HG02884 (cell line): ENCODE results near the gene CROCC2.

Source experiments
- ATAC-seq: cut with Tn5 transposase; IDR thresholded peaks from one replicate; pipeline ENCODE4 v1.9.1; 2021; ENCODE audit warnings: mild to moderate bottlenecking, moderate library complexity; ENCODE audit not compliant: unreplicated experiment

The CROCC2 gene

DNA sequence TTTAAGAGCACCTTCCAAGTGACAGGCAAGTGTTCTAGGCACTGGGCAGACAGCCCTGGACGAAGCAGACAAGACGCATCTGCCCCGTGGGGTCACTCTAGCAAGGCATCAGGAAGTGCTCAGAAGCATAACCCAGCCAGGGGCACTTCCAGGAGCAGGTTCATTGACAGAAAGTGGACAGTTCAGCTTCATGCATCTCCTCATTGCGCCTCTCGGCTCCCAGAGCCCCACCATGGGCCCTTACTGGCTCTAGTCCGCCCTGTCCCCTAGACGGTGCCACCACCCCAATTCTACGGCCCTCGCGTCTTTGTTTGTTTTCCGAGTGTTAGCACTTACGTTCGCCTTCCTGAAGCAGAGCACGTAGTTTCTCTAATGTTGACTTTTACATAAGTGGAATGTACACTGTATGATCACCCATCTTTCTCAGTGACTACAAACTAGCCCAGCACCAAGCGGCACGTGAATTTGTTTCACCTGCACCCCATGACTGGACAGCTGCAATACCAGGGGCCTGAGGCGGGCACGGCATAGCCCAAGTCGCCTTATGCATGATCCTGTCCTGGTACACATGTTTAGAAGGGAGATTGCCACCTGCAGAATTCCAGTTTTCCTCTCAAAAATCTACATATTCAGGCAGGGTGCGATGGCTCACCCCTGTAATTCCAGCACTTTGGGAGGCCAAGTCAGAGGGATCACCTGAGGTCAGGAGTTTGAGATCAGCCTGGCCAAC lies 125.5 kb downstream of the CROCC2 start:
- no peak for ATAC-seq

DNA sequence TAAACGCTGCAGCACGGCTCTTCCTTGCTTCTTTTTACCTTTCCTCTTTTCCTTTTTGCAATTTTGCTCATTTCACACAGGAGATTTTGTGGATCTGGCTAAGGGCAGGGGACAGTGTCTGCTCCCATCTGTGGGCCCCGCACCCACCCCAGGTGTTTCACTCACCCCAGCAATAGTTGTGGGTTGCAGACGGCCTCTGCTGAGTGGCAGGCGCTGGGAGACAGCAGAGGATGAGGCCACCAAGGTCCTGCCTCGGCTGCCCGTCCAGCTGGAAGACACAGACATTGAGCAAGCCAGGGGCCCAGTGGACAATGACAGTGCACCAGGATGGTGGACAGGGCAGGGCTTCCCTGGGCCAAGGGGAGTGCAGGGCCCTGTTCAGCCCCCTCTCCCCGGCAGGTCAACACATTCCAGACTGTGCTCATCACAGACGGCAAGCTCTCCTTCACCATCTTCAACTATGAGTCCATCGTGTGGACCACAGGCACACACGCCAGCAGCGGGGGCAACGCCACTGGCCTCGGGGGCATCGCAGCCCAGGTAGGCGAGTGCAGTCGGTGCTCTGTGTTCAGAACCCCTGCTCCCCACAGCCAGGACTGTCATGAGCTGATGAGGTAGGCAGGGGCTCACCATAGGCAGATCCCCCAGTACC lies 127.3 kb downstream of the CROCC2 start:
- no peak for ATAC-seq

DNA sequence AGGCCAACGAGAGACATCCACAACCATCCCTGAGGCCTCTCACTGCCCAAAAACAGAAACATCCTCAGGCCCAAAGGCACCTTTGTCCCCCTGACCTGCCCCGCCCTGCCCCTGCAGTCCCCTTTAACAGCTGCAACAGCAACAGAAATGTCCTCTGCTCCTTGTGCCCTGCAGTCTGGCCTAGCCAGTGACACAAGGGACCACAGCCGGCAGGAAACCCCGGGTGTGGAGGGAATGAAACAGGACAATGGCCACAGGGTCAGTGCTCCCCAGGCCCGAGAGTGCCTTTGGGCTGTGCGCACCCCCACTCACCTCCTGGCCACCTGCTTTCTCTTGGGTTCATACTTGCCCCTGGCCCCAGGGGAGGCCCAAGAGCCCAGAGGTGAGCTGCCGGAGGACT lies 127.9 kb downstream of the CROCC2 start:
- ATAC-seq, result no peak

DNA sequence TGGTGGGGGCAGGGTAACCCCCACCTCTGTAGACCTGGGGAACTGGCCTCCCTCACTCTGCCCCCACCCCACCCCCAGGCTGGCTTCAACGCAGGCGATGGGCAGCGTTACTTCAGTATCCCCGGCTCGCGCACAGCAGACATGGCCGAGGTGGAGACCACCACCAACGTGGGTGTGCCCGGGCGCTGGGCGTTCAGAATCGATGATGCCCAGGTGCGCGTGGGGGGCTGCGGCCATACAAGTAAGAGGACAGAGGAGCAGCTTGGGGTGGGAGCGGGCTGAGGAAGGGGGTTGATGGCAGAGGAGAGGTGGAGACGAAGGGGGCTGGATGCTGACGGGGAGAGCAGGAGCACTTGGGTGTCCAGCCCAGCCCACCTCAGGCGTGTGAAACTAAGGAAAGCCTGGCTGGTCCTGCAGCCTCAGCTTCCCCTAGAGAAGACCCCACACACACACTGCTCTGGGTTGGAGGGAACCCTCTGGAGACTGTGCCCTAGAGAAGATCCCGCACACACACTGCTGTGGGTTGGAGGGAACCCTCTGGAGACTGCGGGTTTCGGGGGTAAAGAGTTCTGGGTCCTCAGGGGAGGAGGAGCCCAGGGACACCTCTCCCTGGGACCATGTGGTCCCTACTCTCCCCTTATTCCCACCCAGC lies 128.5 kb downstream of the CROCC2 start:
- ATAC-seq, result no peak

DNA sequence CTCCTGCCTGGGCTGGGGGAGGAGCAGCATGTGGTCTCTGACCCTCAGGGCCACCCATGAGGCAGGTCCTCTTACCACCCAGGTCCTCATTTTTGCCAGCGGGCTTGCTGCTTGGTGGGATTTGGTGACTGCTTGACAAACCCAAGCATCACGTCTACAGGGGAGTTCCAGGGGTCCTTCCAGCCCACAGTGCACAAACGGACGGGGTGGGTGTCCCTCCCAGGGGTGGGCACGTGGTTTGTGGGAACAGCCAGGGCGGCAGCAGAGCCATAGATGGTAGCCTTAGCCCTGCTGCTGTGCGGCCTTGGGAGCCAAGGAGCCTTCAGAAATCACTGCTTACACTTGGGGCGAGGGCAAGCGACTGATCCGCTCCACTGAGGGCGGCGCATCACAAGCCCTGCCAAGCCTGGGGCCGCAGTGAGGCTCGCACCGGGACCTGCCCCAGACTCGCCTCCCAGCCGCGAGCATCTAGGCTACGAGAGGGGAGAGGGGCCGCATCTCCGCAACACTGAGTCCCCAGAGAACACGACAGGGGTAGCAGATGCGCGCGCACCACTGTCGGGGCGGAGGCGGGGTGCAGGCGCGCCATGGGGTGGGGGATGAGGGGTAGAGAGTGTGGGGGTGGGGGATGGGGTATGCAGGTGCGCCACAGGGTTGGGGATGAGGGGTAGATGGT lies 129.1 kb downstream of the CROCC2 start:
- ATAC-seq, result no peak

DNA sequence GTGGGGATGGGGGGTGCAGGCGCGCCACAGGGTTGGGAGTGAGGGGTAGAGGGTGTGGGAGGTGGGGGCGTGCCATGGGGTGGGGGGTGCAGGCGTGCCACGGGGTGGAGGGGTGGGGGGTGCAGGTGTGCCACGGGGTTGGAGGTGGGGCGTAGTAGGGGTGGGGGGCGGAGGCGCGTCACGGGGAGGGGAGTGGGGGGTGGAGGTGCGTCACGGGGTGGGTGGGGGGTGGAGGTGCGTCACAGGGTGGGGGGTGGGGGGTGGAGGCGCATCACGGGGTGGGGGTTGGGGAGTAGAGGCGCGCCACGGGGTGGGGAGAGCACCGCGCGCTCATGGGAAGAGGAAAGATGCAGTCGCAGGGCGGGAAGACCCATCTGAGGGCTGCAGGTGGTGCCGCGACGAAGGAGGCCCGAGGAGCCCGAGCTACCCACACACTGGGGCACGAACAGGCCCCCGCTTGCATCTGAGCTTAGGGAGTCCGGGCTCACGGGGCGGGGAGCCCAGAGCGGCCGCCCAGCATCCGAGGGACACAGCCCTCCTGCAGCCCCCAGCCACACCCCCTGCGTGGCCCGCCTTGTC lies 129.8 kb downstream of the CROCC2 start:
- peak; percentile 13 for ATAC-seq

DNA sequence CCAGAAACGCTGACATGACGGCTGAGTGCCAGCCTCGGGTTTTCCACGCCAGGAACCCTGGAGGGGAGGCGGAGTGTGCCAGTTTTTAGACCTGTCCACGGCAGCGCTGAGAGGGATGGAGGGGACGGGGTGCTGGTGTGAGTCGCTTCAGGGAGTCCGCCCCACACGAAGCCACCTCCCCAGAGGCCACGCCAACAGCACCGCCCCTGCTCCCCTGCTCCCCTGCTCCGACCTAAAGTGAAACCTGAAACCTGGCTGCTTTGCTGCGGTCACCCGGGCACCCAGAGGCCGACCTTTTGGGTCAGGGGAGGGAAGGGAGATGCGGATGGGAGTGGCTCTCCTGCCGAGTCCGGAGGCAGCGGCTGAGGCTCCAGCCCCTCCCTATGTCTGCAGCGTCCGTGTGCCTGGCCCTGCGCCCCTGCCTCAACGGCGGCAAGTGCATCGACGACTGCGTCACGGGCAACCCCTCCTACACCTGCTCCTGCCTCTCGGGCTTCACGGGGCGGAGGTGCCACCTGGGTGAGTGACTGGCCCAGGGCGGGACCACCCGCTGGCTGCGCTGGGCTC lies 130.3 kb downstream of the CROCC2 start:
- peak; percentile 57 for ATAC-seq

DNA sequence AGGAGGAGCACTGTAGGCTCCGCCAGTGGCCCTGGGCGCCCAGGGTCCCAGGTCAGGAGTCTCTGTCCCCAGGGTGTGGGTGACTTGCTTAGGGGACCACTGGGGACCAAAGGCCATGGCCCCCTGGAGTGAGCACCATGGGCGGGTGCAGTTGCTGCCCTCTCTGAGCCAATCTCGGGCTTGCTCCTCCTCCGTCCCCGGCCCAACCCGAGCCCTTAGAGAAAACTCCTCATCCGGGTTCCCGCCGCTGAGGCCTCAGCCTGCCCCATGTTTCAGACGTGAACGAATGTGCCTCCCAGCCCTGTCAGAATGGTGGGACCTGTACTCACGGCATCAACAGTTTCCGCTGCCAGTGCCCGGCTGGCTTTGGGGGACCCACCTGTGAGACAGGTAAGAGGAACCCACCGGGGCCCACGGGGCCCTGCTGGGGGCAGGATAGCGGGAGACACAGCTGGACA lies 130.9 kb downstream of the CROCC2 start:
- ATAC-seq, result no peak

DNA sequence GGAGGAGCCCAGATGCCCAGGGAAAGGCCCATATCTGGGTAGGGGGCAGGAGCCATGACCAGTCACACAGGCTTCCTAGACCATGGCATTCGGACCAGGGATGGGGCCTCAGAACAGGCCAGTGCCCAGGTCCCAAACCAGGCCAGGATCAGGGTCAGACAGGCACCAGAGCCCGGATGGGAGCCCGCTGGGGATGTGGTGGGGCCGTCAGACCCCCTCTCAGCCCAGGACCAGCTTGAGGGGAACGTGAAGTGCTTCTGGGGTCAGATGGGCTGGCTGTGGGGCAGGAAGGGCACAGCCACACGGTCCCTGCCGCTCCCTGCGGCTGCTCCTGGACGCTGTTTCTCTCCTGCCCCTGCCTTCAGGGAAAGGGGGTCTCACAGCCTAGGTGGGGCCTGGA lies 131.4 kb downstream of the CROCC2 start:
- ATAC-seq, result no peak

DNA sequence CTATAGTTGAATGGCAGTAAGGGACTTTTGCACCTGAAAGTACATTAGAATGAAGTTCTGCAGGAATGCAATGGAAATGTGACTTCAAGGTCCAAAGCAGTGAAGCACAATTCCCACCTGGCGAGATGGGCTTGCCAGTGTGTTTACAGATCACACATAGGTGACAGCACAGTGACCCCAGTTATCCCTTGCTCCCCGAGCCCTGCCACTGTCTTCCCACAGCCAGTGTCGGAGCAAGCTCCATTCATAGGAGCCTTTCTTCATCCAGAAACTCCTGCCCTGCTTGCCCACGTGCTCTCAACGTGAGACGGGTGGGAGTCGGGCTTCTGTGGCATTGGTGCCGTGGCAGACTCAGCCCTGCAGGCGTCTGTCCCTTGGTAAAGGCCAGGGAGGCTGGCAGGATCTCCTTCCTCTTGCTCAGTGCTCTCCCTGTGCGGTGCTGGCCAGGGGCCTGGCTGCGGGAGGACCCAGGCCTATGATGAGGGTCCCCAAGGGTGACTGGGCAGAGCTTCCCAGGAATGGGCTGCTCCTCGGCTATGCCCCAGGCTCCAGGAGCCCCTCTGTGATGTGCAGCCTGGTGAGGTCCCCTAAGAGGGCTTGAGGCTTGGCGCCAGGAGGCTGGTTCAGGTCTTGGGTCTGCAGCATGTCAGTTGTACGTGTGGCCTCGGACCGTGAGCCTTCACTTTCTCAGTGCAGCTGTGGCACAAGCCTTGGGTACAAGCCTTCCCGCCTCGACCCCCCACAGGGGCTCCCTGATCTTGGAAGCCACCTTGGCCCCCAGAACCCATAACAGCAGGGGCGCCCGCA lies 132.4 kb downstream of the CROCC2 start:
- no peak for ATAC-seq

DNA sequence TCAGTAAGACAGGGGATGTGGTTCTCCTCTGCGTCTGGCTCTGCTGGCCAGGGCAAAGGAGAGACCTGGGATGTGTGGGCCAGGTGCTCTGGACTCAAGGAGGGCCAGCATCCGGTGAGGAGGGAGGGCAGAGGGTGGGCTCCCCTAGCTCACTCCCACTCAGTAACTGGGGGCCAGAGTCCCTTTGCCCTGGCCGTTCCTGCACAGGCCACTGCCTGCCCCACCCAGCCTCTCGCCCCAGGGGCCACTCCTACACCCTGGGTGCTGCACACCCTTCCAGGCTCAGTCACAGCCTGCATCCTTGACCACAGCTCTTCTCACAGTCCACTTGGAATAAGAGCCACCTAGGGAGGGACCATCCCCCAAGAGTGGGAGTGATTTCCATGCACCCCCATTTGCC lies 133.3 kb downstream of the CROCC2 start:
- no peak for ATAC-seq

DNA sequence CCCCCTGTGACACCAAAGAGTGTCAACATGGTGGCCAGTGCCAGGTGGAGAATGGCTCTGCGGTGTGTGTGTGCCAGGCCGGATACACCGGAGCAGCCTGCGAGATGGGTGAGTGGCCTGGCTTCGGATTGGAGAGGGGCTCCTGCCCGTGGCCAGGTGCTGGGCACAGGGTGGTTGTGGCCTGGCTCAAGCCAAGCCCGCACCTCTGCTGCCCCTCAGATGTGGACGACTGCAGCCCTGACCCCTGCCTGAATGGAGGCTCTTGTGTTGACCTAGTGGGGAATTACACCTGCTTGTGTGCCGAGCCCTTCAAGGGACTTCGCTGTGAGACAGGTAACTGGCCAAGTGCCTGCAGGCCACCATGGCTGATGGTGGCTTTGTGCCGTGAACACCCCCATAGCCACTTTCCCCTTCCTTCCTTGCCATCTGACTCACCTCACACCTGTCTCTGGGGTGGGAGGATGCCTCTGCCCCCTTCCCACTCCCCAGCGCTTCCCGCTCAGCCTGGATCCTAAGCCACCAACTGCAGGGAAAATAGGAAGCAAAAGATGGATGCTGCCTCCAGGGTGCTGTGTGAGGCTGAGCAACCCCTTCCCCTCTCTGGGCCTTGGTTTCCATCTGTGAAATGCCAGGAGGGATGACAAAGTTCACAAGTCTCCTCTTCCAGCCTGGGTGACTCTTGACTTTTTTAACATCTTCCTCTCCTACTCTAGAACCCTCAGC lies 134.1 kb downstream of the CROCC2 start:
- ATAC-seq, result no peak

DNA sequence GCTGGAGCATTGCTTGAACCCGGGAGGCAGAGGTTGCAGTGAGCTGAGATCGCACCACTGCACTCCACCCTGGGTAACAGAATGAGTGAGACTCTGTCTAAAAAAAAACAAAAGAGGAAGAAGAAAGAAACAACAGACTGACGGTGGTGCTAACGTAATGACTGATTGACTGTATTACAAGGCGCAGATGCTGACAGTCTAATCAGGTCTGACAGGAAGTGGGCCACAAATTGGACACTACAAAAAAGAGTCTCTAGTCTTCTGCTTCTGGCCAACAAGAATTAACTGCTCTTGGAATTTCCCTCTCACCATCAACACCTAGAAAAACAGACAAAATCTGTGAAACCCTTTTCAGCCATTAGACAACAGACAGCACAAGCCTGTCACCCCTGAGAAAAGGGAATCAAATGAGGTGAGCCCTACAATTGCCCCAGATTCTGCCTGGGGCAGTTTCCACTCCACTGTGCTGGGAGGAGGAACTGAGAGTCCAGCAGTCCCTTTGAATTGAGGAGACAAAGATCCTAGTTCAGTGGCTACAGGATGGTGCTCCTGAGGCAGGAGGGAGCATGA lies 135.5 kb downstream of the CROCC2 start:
- peak; percentile 70 for ATAC-seq
